Right lobe of liver (tissue), 6 donors: Measurements from ENCODE around the gene RHNO1. TPM values are rescaled to one million over a fixed set of nuclear protein-coding genes. Genes with fewer than 3 reads are reported as not detected.

Experiments
- ATAC-seq, 4 donors: fragments of 200-7000 bp; cut with Tn5 transposase; one replicate each; pipeline ENCODE4 v1.9.1; 2020; ENCODE audit warnings: mild to moderate bottlenecking in 4 of 4, moderate library complexity in 4 of 4
- DNase-seq, 3 donors: peaks; one replicate each; pipeline ENCODE4 v3.0.0-alpha.2; 2020
- H3K27ac ChIP-seq, 3 donors: fragments of 200-600 bp; one replicate each; pipeline ENCODE4 v1.8.0; 2022
- H3K27me3 ChIP-seq, 2 donors: fragments of 200-600 bp; one replicate each; pipeline ENCODE4 v1.8.0; 2022
- H3K36me3 ChIP-seq, 4 donors: fragments of 200-600 bp; sonication (generic) in 1 of 4; one replicate each; pipeline versions ENCODE4 v1.5.1 to v1.8.0; 2017 to 2022; ENCODE audit warnings: control low read depth in 1 of 4
- H3K4me1 ChIP-seq, 4 donors: fragments of 200-600 bp; sonication (generic) in 1 of 4; one replicate each; pipeline versions ENCODE4 v1.5.1 to v1.8.0; 2017 to 2022; ENCODE audit warnings: control low read depth in 1 of 4
- H3K4me3 ChIP-seq, 3 donors: fragments of 200-600 bp; one replicate each; pipeline ENCODE4 v1.8.0; 2022
- H3K9me3 ChIP-seq, 4 donors: fragments of 200-600 bp; sonication (generic) in 1 of 4; one replicate each; pipeline versions ENCODE4 v1.5.1 to v1.8.0; 2017 to 2022; ENCODE audit warnings: control low read depth in 1 of 4
- CTCF ChIP-seq, 4 donors: fragments of 200-600 bp in 3 of 4; fragments of 450-650 bp in 1 of 4; IDR thresholded peaks; one replicate each; pipeline versions ENCODE4 v1.5.1 to v1.8.0; 2016 to 2022; ENCODE audit warnings: antibody characterized with exemption in 4 of 4, mild to moderate bottlenecking in 2 of 4
- POLR2A ChIP-seq: fragments of 450-650 bp; IDR thresholded peaks from one replicate; pipeline ENCODE4 v1.6.1; 2017; ENCODE audit warnings: antibody characterized with exemption, mild to moderate bottlenecking
- WGBS: methylation state at CpG from one replicate; pipeline ENCODE4 v1.1.6; 2018; ENCODE audit warnings: low coverage, low lambda C conversion rate; ENCODE audit not compliant: insufficient coverage; ENCODE audit errors: missing lambda C conversion rate; 5-methylcytosine and 5-hydroxymethylcytosine counted together
- intact Hi-C, 2 donors: fragments of 100-400 bp; cut with DNase I; formaldehyde crosslinking; loops; one replicate each; pipeline versions ENCODE4 v1.11.2 to v1.14.1; 2022
- total RNA-seq, 6 experiments: library from RNA; depleted of rRNA in 2 of 6; stranded (reverse); fragments of >200 nt in 2 of 6; fragmentation: NEBNext Ultra II Directional in 3 of 6; extraction: Animal tissue kit (Norgen Biotek cat#: 25700) in 3 of 6; gene quantifications; one replicate each; pipeline versions ENCODE4 v1.1.0 to v1.2.4, GENCODE V29; 2016 to 2023
- donor health status: DM: no; HTN: yes; CAD: no.
- donor health status: DM: no; HTN: no; CAD: no.
- donor health status: DM: no; HTN: no; CAD: no.
- donor health status: DM: no; HTN: yes; CAD: no.
- donor health status: DM: no; HTN: yes; CAD: no.

RHNO1 gene
- total RNA-seq, 6 experiments from 2014 or later: 1.2 to 5.9 (median 3.5) TPM

GRCh38 chr12:2886768-2887450 lies 9.9 kb downstream of the RHNO1 start:
- H3K36me3 ChIP-seq: no peaks in the 10 kb centered on the region
- no peak overlapping the region for H3K4me3 ChIP-seq
- H3K27ac ChIP-seq: no peak overlapping the region
- ATAC-seq (no peak), DNase-seq (peak in 1 of 3 donors; percentile 11)
- no peaks in the 10 kb centered on the region for H3K9me3 ChIP-seq
- no peak for TF ChIP-seq CTCF (IDR thresholded peaks at IDR 0.05)
- no peak for TF ChIP-seq POLR2A
- H3K27me3 ChIP-seq: no peaks in the 10 kb centered on the region
- intact Hi-C loops: no loop called here
- WGBS: 69% methylated on average over 9 of the region's 10 CpGs
- H3K4me1 ChIP-seq: peaks cover 0 to 5% (median 0%) of the 10 kb centered on the region in 4 donors

DNA sequence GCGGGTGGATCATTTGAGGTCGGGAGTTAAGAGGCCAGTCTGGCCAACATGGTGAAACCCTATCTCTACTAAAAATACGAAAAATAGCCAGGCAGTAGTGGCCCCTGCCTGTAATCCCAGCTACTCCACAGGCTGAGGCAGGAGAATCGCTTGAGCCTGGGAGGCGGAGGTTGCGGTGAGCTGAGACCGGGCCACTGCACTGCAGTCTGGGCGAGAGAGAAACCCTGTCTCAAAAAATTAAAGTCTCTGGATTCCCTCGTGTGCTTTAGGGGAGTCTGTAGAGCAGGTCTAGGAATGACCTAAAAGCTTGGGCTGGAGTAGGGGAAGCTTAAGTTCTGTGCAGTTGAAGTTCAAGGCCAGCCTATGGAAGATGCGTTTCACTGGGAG lies 13.0 kb downstream of the RHNO1 start:
- TF ChIP-seq CTCF (IDR thresholded peaks at IDR 0.05) (no peak), POLR2A (no peak)
- no peaks in the 10 kb centered on the region for H3K36me3 ChIP-seq
- H3K4me3 ChIP-seq: peak overlapping the region; percentile 72 to 97 (median 95)
- no peaks in the 10 kb centered on the region for H3K9me3 ChIP-seq
- ATAC-seq (no peak), DNase-seq (peak in 1 of 3 donors; percentile 35)
- no peaks in the 10 kb centered on the region for H3K4me1 ChIP-seq
- intact Hi-C loops: no loop called here
- H3K27ac ChIP-seq: peak overlapping the region in 2 of 3 donors; percentile 57 to 68
- 42% methylated on average over 3 of the region's 10 CpGs for WGBS
- H3K27me3 ChIP-seq: no peaks in the 10 kb centered on the region

GRCh38 chr12:2890388-2891239 lies 13.6 kb downstream of the RHNO1 start, which contains the start of gene TULP3:
Gene TULP3 (plus strand): TSS chr12:2890891. CDS start chr12:2890948, 57 bp downstream.
- H3K4me3 ChIP-seq: peak within 1 kb of the TSS; percentile 72 to 97 (median 95)
- TF ChIP-seq POLR2A: peak; percentile 76
- TF ChIP-seq CTCF (IDR thresholded peaks at IDR 0.05): peak in 1 of 4 donors; percentile 13
- peak within 1 kb of the TSS; percentile 89 to 98 (median 91) for H3K27ac ChIP-seq
- DNase-seq: peak; percentile 99
- no peaks in the 10 kb centered on the region for H3K9me3 ChIP-seq
- peak; percentile 93 to 99 (median 98) for ATAC-seq
- no peaks in the 10 kb centered on the region for H3K27me3 ChIP-seq
- no peaks in the 10 kb centered on the region for H3K4me1 ChIP-seq
- WGBS: 0% methylated on average over 9 of the region's 83 CpGs
- intact Hi-C loops: no loop called here
- H3K36me3 ChIP-seq: no peaks in the 10 kb centered on the region

- no peak for TF ChIP-seq CTCF (IDR thresholded peaks at IDR 0.05)
- TF ChIP-seq POLR2A: no peak
- H3K4me1 ChIP-seq: no peaks in the 10 kb centered on the region
- no peaks in the 10 kb centered on the region for H3K27me3 ChIP-seq
- H3K36me3 ChIP-seq: no peaks in the 10 kb centered on the region
- peak; percentile 51 to 64 (median 56) for ATAC-seq
- 45% methylated on average over 21 of the region's 42 CpGs for WGBS
- H3K9me3 ChIP-seq: no peaks in the 10 kb centered on the region
- H3K4me3 ChIP-seq: peak overlapping the region; percentile 72 to 97 (median 95)
- DNase-seq: peak; percentile 61 to 69 (median 66)
- peak overlapping the region; percentile 89 to 98 (median 91) for H3K27ac ChIP-seq
- intact Hi-C loops: no loop called here
Observed at GRCh38 chr12:2891240-2892053, 14.4 kb downstream of the RHNO1 start.
